Ishikawa (cell line): ENCODE measurements around the gene ASTN2.

Source experiments
- CREB1 ChIP-seq: IDR thresholded peaks from 2 replicates; pipeline ENCODE4 v1.6.1; 2012; ENCODE audit warnings: low read depth
- RAD21 ChIP-seq: IDR thresholded peaks from 2 replicates; pipeline ENCODE4 v1.6.1; 2012; ENCODE audit warnings: low read depth

GRCh38 chr9:116749772-116750171 is 665.1 kb downstream of the ASTN2 start:
- TF ChIP-seq CREB1 (no peak), RAD21 (no peak)
